Loucy (cell line): ENCODE data around the gene SCYL1.
A peak's percentile ranks its signal among the peaks of the same experiment; 100 is the strongest.

ENCODE experiments used
- H2AFZ ChIP-seq: fragments of 200-600 bp; sonication (generic); 2 replicates; pipeline ENCODE4 v1.6.0; 2016; ENCODE audit warnings: antibody characterized with exemption, mild to moderate bottlenecking, low read length, moderate library complexity
- H3F3A ChIP-seq: fragments of 200-600 bp; 2 replicates; pipeline ENCODE4 v1.6.0; 2016; ENCODE audit warnings: antibody characterized with exemption, low read depth, mild to moderate bottlenecking
- H3K27me3 ChIP-seq: fragments of 200-600 bp; sonication (generic); 2 replicates; pipeline ENCODE4 v1.6.1; 2014; ENCODE audit warnings: low read length, mild to moderate bottlenecking; ENCODE audit not compliant: insufficient read depth, poor library complexity, severe bottlenecking
- H3K36me3 ChIP-seq: fragments of 200-600 bp; sonication (generic); 2 replicates; pipeline ENCODE4 v1.6.1; 2016; ENCODE audit warnings: low read length; ENCODE audit not compliant: insufficient read depth
- H3K4me1 ChIP-seq: fragments of 200-600 bp; sonication (generic); 2 replicates; pipeline ENCODE4 v1.5.1; 2014; ENCODE audit warnings: low read length, mild to moderate bottlenecking; ENCODE audit not compliant: insufficient read depth, poor library complexity, severe bottlenecking
- H3K4me2 ChIP-seq: fragments of 200-600 bp; sonication (generic); 2 replicates; pipeline ENCODE4 v1.6.0; 2014; ENCODE audit warnings: antibody characterized with exemption, low read length, low read depth, mild to moderate bottlenecking; ENCODE audit not compliant: poor library complexity, severe bottlenecking
- H3K4me3 ChIP-seq: fragments of 200-600 bp; sonication (generic); 2 replicates; pipeline ENCODE4 v1.5.1; 2014; ENCODE audit warnings: low read length, mild to moderate bottlenecking, mixed read lengths; ENCODE audit not compliant: poor library complexity, severe bottlenecking
- H3K79me2 ChIP-seq: fragments of 200-600 bp; sonication (generic); 2 replicates; pipeline ENCODE4 v1.6.1; 2014; ENCODE audit warnings: low read length; ENCODE audit not compliant: insufficient read depth
- H3K9ac ChIP-seq: fragments of 200-600 bp; sonication (generic); 2 replicates; pipeline ENCODE4 v1.6.0; 2014; ENCODE audit warnings: mild to moderate bottlenecking, low read depth, low read length, moderate library complexity; ENCODE audit not compliant: poor library complexity, severe bottlenecking
- H3K9me2 ChIP-seq: fragments of 200-600 bp; sonication (generic); replicated peaks from 2 replicates; pipeline ENCODE4 v1.6.1; 2016; ENCODE audit warnings: low read depth, low read length, mixed read lengths
- H3K9me3 ChIP-seq: fragments of 200-600 bp; sonication (generic); 2 replicates; pipeline ENCODE4 v1.6.1; 2014; ENCODE audit warnings: mild to moderate bottlenecking, antibody characterized with exemption, low read length, low read depth; ENCODE audit not compliant: insufficient read depth
- H4K20me1 ChIP-seq: fragments of 200-600 bp; sonication (generic); 2 replicates; pipeline ENCODE4 v1.6.0; 2014; ENCODE audit warnings: antibody characterized with exemption, low read length, mild to moderate bottlenecking; ENCODE audit not compliant: insufficient read depth, poor library complexity, severe bottlenecking
- CTCF ChIP-seq: fragments of 200-600 bp; sonication (generic); conservative IDR thresholded peaks from 2 replicates; pipeline ENCODE4 v1.5.1; 2014; ENCODE audit warnings: mild to moderate bottlenecking, antibody characterized with exemption, low read length
- EZH2phosphoT487 ChIP-seq: fragments of 200-600 bp; IDR thresholded peaks from 2 replicates; pipeline ENCODE4 v1.6.1; 2018; ENCODE audit warnings: antibody characterized with exemption, mild to moderate bottlenecking, moderate library complexity, borderline replicate concordance

SCYL1 gene

GRCh38 chr11:65539744-65540289 is 14.9 kb downstream of the SCYL1 start:
- TF ChIP-seq CTCF: no peak; the same call in 1 of the 2 replicates
- TF ChIP-seq EZH2phosphoT487: no peak
- Histone ChIP-seq H3K4me1 (peaks cover 15% of the 10 kb centered on the region), H3K9me3 (no peaks in the 10 kb centered on the region), H3K9me2 (no peaks in the 10 kb centered on the region), H3F3A (0 out of 2 replicates have a peak, but pooled peaks cover 3% of the 10 kb centered on the region), H3K79me2 (no peaks in the 10 kb centered on the region), H3K27me3 (no peaks in the 10 kb centered on the region), H4K20me1 (no peaks in the 10 kb centered on the region), H3K4me3 (peak overlapping the region; percentile 71), H3K9ac (peak overlapping the region; percentile 53), H3K36me3 (no peaks in the 10 kb centered on the region), H3K4me2 (peak overlapping the region; percentile 82), H2AFZ (peak overlapping the region; percentile 81; the same call in 1 of the 2 replicates)

- peaks cover 16% of the 10 kb centered on the region for H3K4me1 ChIP-seq
- H4K20me1 ChIP-seq: no peaks in the 10 kb centered on the region
- peak overlapping the region; percentile 71 for H3K4me3 ChIP-seq
- peak overlapping the region; percentile 53 for H3K9ac ChIP-seq
- no peaks in the 10 kb centered on the region for H3K9me3 ChIP-seq
- no peaks in the 10 kb centered on the region for H3K27me3 ChIP-seq
- H3K79me2 ChIP-seq: no peaks in the 10 kb centered on the region
- H3K36me3 ChIP-seq: no peaks in the 10 kb centered on the region
- TF ChIP-seq EZH2phosphoT487: no peak
- TF ChIP-seq CTCF: peak; percentile 78
- H3K9me2 ChIP-seq: no peaks in the 10 kb centered on the region
- H3F3A ChIP-seq: 0 out of 2 replicates have a peak, but pooled peaks cover 3% of the 10 kb centered on the region
- peak overlapping the region; percentile 82 for H3K4me2 ChIP-seq
- H2AFZ ChIP-seq: peak overlapping the region; percentile 81
Observed at GRCh38 chr11:65540290-65541092, 15.6 kb downstream of the SCYL1 start.

GRCh38 chr11:65541093-65541982 is 16.5 kb downstream of the SCYL1 start:
- peak overlapping the region; percentile 82 for H3K4me2 ChIP-seq
- peaks cover 24% of the 10 kb centered on the region for H3K4me1 ChIP-seq
- no peaks in the 10 kb centered on the region for H3K9me2 ChIP-seq
- TF ChIP-seq CTCF (peak; percentile 6; the same call in 1 of the 2 replicates), EZH2phosphoT487 (no peak)
- peak overlapping the region; percentile 81; the same call in 1 of the 2 replicates for H2AFZ ChIP-seq
- no peaks in the 10 kb centered on the region for H3K79me2 ChIP-seq
- no peaks in the 10 kb centered on the region for H3K27me3 ChIP-seq
- no peaks in the 10 kb centered on the region for H4K20me1 ChIP-seq
- H3K36me3 ChIP-seq: no peaks in the 10 kb centered on the region
- H3K9me3 ChIP-seq: no peaks in the 10 kb centered on the region
- peak overlapping the region; percentile 71 for H3K4me3 ChIP-seq
- H3F3A ChIP-seq: peaks cover 7% of the 10 kb centered on the region; the same call in 1 of the 2 replicates
- H3K9ac ChIP-seq: peak overlapping the region; percentile 53
